HepG2 (cell line): Measurements from ENCODE around the gene PLEKHG4B. TPM values are rescaled to one million over a fixed set of nuclear protein-coding genes. Genes with fewer than 3 reads are reported as not detected.

Experiments used
- ATAC-seq: fragments of 200-7000 bp; cut with Tn5 transposase; 3 replicates; pipeline ENCODE4 v1.9.1; 2020; ENCODE audit warnings: mild to moderate bottlenecking, moderate library complexity
- BruUV-seq: library from RNA; stranded (reverse); fragments of 400-500 nt; replicated peaks from 2 replicates; lab custom pipeline; 2021; lab: Mats Ljungman, UMichigan
- CTCF ChIA-PET: fragments of 300-600 bp; formaldehyde crosslinking; extraction: SDS; loops from one replicate; lab custom pipeline; 2021; ENCODE audit warnings: low total read pairs, inconsistent platforms, low intra/inter-chr PET ratio; lab: Yijun Ruan, JAX
- POLR2A ChIA-PET: fragments of 350-600 bp; sonication (Branson Sonifier 250); formaldehyde crosslinking; loops from one replicate; lab custom pipeline; 2020; ENCODE audit warnings: antibody characterized with exemption, inconsistent platforms; lab: Yijun Ruan, JAX
- DNase-seq: peaks from one replicate; pipeline ENCODE4 v3.0.0-alpha.2; 2015; ENCODE audit warnings: low spot score
- FAIRE-seq: peaks from 3 replicates; lab custom pipeline; 2011; peaks lifted over from hg19 to GRCh38; lab: Jason Lieb, UNC
- H2AFZ ChIP-seq: one replicate; pipeline ENCODE4 v1.6.1; 2011; ENCODE audit warnings: low read length, inconsistent platforms
- H3K27ac ChIP-seq: fragments of 300-600 bp; 3 replicates; pipeline ENCODE4 v1.8.0; 2011; ENCODE audit warnings: mixed run types, mild to moderate bottlenecking, mixed read lengths, low read length, inconsistent platforms; ENCODE audit not compliant: insufficient read depth; ENCODE audit errors: extremely low read length
- H3K27me3 ChIP-seq, 2 experiments: fragments of 200-600 bp in 1 of 2; 2 replicates in 1 of 2; 3 replicates in 1 of 2; pipeline versions ENCODE4 v1.6.0 to v1.8.0; 2011; ENCODE audit warnings: low read length in 2 of 2, mild to moderate bottlenecking in 2 of 2, moderate library complexity in 2 of 2, inconsistent platforms in 1 of 2; ENCODE audit not compliant: insufficient read depth in 2 of 2, control insufficient read depth in 1 of 2
- H3K36me3 ChIP-seq, 2 experiments: fragments of 200-600 bp in 1 of 2; replicated peaks in 1 of 2; 2 replicates in 1 of 2; 3 replicates in 1 of 2; pipeline versions ENCODE4 v1.5.1 to v1.8.0; 2011; ENCODE audit warnings: low read length in 2 of 2, inconsistent platforms in 1 of 2; ENCODE audit not compliant: insufficient read depth in 2 of 2, control insufficient read depth in 1 of 2
- H3K4me1 ChIP-seq: 2 replicates; pipeline ENCODE4 v1.5.1; 2012; ENCODE audit warnings: low read length, inconsistent platforms; ENCODE audit not compliant: insufficient read depth
- H3K4me2 ChIP-seq: 2 replicates; pipeline ENCODE4 v1.6.0; 2011; ENCODE audit warnings: low read depth, low read length, inconsistent platforms
- H3K4me3 ChIP-seq, 3 experiments: fragments of 200-600 bp in 1 of 3; sonication (generic), shearing (Covaris generic) in 1 of 3; replicated peaks in 1 of 3; 2 replicates each; pipeline ENCODE4 v1.5.1; 2011 to 2016; ENCODE audit warnings: low read length in 3 of 3, inconsistent platforms in 2 of 3, low read depth in 2 of 3, mild to moderate bottlenecking in 2 of 3, control low read depth in 1 of 3, mixed read lengths in 1 of 3; ENCODE audit not compliant: insufficient read depth in 1 of 3
- H3K79me2 ChIP-seq: one replicate; pipeline ENCODE4 v1.6.1; 2011; ENCODE audit warnings: low read length, inconsistent platforms; ENCODE audit not compliant: insufficient read depth
- H3K9ac ChIP-seq: 2 replicates; pipeline ENCODE4 v1.6.0; 2011; ENCODE audit warnings: mild to moderate bottlenecking, low read depth, low read length, inconsistent platforms; ENCODE audit not compliant: insufficient read depth
- H3K9me3 ChIP-seq: 2 replicates; pipeline ENCODE4 v1.5.1; 2012; ENCODE audit warnings: mild to moderate bottlenecking, low read length
- H4K20me1 ChIP-seq: 2 replicates; pipeline ENCODE4 v1.6.0; 2011; ENCODE audit warnings: inconsistent platforms, mild to moderate bottlenecking, low read length, moderate library complexity; ENCODE audit not compliant: insufficient read depth
- CCAR2 ChIP-seq: fragments of 200-400 bp; formaldehyde crosslinking; optimal IDR thresholded peaks from 2 replicates; pipeline ENCODE3; 2018; ENCODE audit warnings: low read depth, mild to moderate bottlenecking, low read length, moderate library complexity
- PRDM10 ChIP-seq: sonication (generic); formaldehyde crosslinking; IDR thresholded peaks from 2 replicates; pipeline ENCODE4 v1.4.0; 2020; ENCODE audit warnings: low read depth, missing genetic modification reagents
- WGBS: methylation state at CpG from one replicate; pipeline ENCODE4 v1.1.6; 2017; ENCODE audit warnings: low lambda C conversion rate; 5-methylcytosine and 5-hydroxymethylcytosine counted together
- in situ Hi-C: cut with HindIII; loops from 2 replicates; pipeline ENCODE4 v1.10.0; 2017; ENCODE audit warnings: low pct_unique_long_range_greater_than_20kb; ENCODE audit not compliant: extremely low pct_ligation_motif_present
- intact Hi-C: fragments of 100-400 bp; cut with micrococcal nuclease; formaldehyde crosslinking; loops from one replicate; pipeline ENCODE4 v1.10.0; 2022; ENCODE audit not compliant: unreplicated experiment
- polyA plus RNA-seq, 8 experiments: library from polyadenylated mRNA; depleted of rRNA in 3 of 8; stranded (reverse) in 7 of 8; unstranded in 1 of 8; fragments of >200 nt; fragmentation: Illumina TruSeq in 4 of 8; extraction: Trizol in 4 of 8; gene quantifications; 2 replicates each; pipeline versions ENCODE4 v1.2.1 to v1.2.3, GENCODE V29; 2011 to 2016; ENCODE audit warnings: low read depth in 4 of 8, missing spikeins in 1 of 8, mixed read lengths in 1 of 8; ENCODE audit not compliant: insufficient read depth in 1 of 8
- total RNA-seq, 5 experiments: library from RNA; depleted of rRNA; stranded (reverse); fragments of >200 nt; fragmentation: Illumina TruSeq; extraction: Trizol; gene quantifications; 2 replicates each; pipeline ENCODE4 v1.2.3, GENCODE V29; 2016; ENCODE audit warnings: low read depth in 1 of 5
- TF ChIP-seq, protein P1 (sequence below): sonication (generic); formaldehyde crosslinking; IDR thresholded peaks from 2 replicates; pipeline ENCODE4 v1.4.0; 2020; ENCODE audit warnings: mild to moderate bottlenecking, missing genetic modification reagents
- TF ChIP-seq, protein P2 (sequence below): sonication (generic); formaldehyde crosslinking; IDR thresholded peaks from 2 replicates; pipeline ENCODE4 v1.4.0; 2020; ENCODE audit warnings: missing genetic modification reagents, borderline replicate concordance

PLEKHG4B gene
- total and polyA plus RNA-seq, 2 of the 13 experiments (the other 11 are each of a cell fraction or from before 2014, with no cell fraction given), result 0.09 TPM; not detected in 1

DNA sequence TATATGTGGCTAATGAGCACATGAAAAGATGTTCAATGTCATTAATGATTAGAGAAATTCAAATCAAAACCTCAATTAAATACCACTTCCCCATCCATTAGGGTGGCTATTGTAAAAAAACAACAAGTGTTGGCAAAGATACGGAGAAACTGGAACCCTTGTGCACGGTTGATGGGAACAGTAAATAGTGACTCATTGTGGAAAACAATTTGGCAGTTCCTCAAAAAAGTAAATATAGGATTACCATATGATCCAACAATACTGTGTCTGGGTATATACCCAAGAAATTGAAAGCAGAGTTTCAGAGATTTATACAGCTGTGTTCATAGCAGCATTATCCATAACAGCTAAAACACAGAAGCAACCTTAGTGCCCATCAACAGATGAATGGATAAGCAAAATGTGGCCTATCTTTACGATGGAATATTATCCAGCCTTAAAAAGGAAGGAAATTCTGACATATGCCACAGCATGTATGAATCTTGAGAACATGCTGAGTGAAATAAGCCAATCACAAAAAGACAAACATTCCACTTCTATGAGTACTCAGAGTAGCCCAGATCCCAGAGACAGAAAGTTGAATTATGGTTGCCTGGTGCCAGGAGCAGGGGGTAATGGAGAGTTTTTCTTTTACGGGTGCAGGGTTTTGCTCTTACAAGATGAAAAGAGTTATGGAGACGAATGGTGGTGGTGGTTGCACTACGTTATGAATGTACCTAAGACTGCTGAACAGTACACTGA lies 57.9 kb downstream of the PLEKHG4B start:
- intact Hi-C loops, result no loop called here
- POLR2A ChIA-PET, result no interaction called here
- 11% methylated on average over 6 of the region's 6 CpGs for WGBS
- H3K4me2 ChIP-seq, result no peak overlapping the region
- H2AFZ ChIP-seq, result no peak overlapping the region
- peaks cover 14% of the 10 kb centered on the region for H3K9me3 ChIP-seq
- FAIRE-seq (no peak), DNase-seq (no peak), ATAC-seq (no peak)
- peaks cover 0 to 17% of the 10 kb centered on the region in 2 experiments; a peak in 3 of 5 replicates for H3K27me3 ChIP-seq
- no peaks in the 10 kb centered on the region for H4K20me1 ChIP-seq
- no peak overlapping the region for H3K27ac ChIP-seq
- H3K36me3 ChIP-seq, result no peaks in the 10 kb centered on the region
- H3K4me3 ChIP-seq, result no peak overlapping the region
- in situ Hi-C loops, result no loop called here
- no peaks in the 10 kb centered on the region for H3K79me2 ChIP-seq
- CTCF ChIA-PET, result no interaction called here
- no peak overlapping the region for H3K9ac ChIP-seq
- no peaks in the 10 kb centered on the region for H3K4me1 ChIP-seq
- BruUV-seq, result no TSS peak
- TF ChIP-seq PRDM10 (CRISPR knock-in tag), result no peak
- no peak for TF ChIP-seq CCAR2
- TF ChIP-seq, protein P1, sequence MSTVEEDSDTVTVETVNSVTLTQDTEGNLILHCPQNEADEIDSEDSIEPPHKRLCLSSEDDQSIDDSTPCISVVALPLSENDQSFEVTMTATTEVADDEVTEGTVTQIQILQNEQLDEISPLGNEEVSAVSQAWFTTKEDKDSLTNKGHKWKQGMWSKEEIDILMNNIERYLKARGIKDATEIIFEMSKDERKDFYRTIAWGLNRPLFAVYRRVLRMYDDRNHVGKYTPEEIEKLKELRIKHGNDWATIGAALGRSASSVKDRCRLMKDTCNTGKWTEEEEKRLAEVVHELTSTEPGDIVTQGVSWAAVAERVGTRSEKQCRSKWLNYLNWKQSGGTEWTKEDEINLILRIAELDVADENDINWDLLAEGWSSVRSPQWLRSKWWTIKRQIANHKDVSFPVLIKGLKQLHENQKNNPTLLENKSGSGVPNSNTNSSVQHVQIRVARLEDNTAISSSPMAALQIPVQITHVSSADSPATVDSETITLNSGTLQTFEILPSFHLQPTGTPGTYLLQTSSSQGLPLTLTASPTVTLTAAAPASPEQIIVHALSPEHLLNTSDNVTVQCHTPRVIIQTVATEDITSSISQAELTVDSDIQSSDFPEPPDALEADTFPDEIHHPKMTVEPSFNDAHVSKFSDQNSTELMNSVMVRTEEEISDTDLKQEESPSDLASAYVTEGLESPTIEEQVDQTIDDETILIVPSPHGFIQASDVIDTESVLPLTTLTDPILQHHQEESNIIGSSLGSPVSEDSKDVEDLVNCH, result no peak
- TF ChIP-seq, protein P2, sequence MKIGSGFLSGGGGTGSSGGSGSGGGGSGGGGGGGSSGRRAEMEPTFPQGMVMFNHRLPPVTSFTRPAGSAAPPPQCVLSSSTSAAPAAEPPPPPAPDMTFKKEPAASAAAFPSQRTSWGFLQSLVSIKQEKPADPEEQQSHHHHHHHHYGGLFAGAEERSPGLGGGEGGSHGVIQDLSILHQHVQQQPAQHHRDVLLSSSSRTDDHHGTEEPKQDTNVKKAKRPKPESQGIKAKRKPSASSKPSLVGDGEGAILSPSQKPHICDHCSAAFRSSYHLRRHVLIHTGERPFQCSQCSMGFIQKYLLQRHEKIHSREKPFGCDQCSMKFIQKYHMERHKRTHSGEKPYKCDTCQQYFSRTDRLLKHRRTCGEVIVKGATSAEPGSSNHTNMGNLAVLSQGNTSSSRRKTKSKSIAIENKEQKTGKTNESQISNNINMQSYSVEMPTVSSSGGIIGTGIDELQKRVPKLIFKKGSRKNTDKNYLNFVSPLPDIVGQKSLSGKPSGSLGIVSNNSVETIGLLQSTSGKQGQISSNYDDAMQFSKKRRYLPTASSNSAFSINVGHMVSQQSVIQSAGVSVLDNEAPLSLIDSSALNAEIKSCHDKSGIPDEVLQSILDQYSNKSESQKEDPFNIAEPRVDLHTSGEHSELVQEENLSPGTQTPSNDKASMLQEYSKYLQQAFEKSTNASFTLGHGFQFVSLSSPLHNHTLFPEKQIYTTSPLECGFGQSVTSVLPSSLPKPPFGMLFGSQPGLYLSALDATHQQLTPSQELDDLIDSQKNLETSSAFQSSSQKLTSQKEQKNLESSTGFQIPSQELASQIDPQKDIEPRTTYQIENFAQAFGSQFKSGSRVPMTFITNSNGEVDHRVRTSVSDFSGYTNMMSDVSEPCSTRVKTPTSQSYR (CRISPR knock-in tag), result no peak
